Neural cell (in vitro differentiated cells): ENCODE data around the gene SMARCB1. TPM values are rescaled to one million over a fixed set of nuclear protein-coding genes. Genes with fewer than 3 reads are reported as not detected.

Source experiments
- H2AFZ ChIP-seq: fragments of 200-600, 300-800 bp; sonication (generic), shearing (Covaris generic); 2 replicates; pipeline ENCODE4 v1.6.0; 2014; ENCODE audit warnings: low read depth, mild to moderate bottlenecking, antibody characterized with exemption, low read length, moderate library complexity
- H3F3A ChIP-seq: fragments of 200-600 bp; shearing (Covaris generic); 2 replicates; pipeline ENCODE4 v1.6.1; 2016; ENCODE audit warnings: mild to moderate bottlenecking, moderate library complexity, mixed read lengths, antibody characterized with exemption, low read length; ENCODE audit not compliant: insufficient read depth, poor library complexity, severe bottlenecking
- H3K27ac ChIP-seq: fragments of 200-600, 300-800 bp; sonication (generic), shearing (Covaris generic); 2 replicates; pipeline ENCODE4 v1.5.1; 2014; ENCODE audit warnings: mild to moderate bottlenecking, low read length, moderate library complexity
- H3K27me3 ChIP-seq: fragments of 300-800, 200-600 bp; sonication (generic), shearing (Covaris generic); 2 replicates; pipeline ENCODE4 v1.6.0; 2014; ENCODE audit warnings: mild to moderate bottlenecking, low read depth, low read length, moderate library complexity; ENCODE audit not compliant: insufficient read depth
- H3K36me3 ChIP-seq: fragments of 300-800, 200-600 bp; sonication (generic), shearing (Covaris generic); 2 replicates; pipeline ENCODE4 v1.5.1; 2014; ENCODE audit warnings: mild to moderate bottlenecking, antibody characterized with exemption, low read length, moderate library complexity; ENCODE audit not compliant: insufficient read depth
- H3K4me2 ChIP-seq: fragments of 300-800, 200-600 bp; sonication (generic), shearing (Covaris generic); 2 replicates; pipeline ENCODE4 v1.6.0; 2014; ENCODE audit warnings: mild to moderate bottlenecking, low read length
- H3K4me3 ChIP-seq: fragments of 300-800, 200-600 bp; sonication (generic), shearing (Covaris generic); 2 replicates; pipeline ENCODE4 v1.5.1; 2014; ENCODE audit warnings: mild to moderate bottlenecking, low read length, moderate library complexity
- H3K79me2 ChIP-seq: fragments of 200-600 bp; shearing (Covaris generic); replicated peaks from 2 replicates; pipeline ENCODE4 v1.6.0; 2014; ENCODE audit warnings: mild to moderate bottlenecking, low read length, moderate library complexity; ENCODE audit not compliant: insufficient read depth
- H3K9ac ChIP-seq: fragments of 300-800, 200-600 bp; sonication (generic), shearing (Covaris generic); 2 replicates; pipeline ENCODE4 v1.6.1; 2016; ENCODE audit warnings: mild to moderate bottlenecking, low read length, mixed read lengths
- H3K9me2 ChIP-seq: fragments of 200-600 bp; shearing (Covaris generic); 2 replicates; pipeline ENCODE4 v1.6.1; 2016; ENCODE audit warnings: mild to moderate bottlenecking, low read length, mixed read lengths; ENCODE audit not compliant: insufficient read depth
- H3K9me3 ChIP-seq: fragments of 200-600, 300-800 bp; sonication (generic), shearing (Covaris generic); 2 replicates; pipeline ENCODE4 v1.6.1; 2016; ENCODE audit warnings: mild to moderate bottlenecking, mixed run types, low read length, moderate library complexity, mixed read lengths
- H4K20me1 ChIP-seq: fragments of 200-600 bp; shearing (Covaris generic); 2 replicates; pipeline ENCODE4 v1.6.1; 2016; ENCODE audit warnings: mild to moderate bottlenecking, mixed run types; ENCODE audit not compliant: insufficient read depth
- EP300 ChIP-seq: fragments of 450-650 bp; conservative IDR thresholded peaks from 2 replicates; pipeline ENCODE4 v1.6.1; 2014; ENCODE audit warnings: antibody characterized with exemption, mild to moderate bottlenecking, moderate library complexity; ENCODE audit not compliant: poor library complexity, severe bottlenecking
- EZH2 ChIP-seq: fragments of 200-600, 300-800 bp; shearing (Covaris generic), sonication (generic); IDR thresholded peaks from 2 replicates; pipeline ENCODE4 v1.6.1; 2014; ENCODE audit warnings: antibody characterized with exemption, low read length, borderline replicate concordance, mild to moderate bottlenecking; ENCODE audit not compliant: insufficient read depth, poor library complexity, severe bottlenecking
- MXI1 ChIP-seq: fragments of 450-650 bp; conservative IDR thresholded peaks from 2 replicates; pipeline ENCODE4 v1.6.1; 2014; ENCODE audit warnings: antibody characterized with exemption, mild to moderate bottlenecking; ENCODE audit not compliant: poor library complexity, severe bottlenecking
- POLR2AphosphoS5 ChIP-seq: IDR thresholded peaks from 2 replicates; pipeline ENCODE4 v1.6.1; 2012
- RAD21 ChIP-seq: fragments of 450-650 bp; conservative IDR thresholded peaks from 2 replicates; pipeline ENCODE4 v1.6.1; 2014; ENCODE audit warnings: antibody characterized with exemption, mild to moderate bottlenecking, moderate library complexity
- SMC3 ChIP-seq: fragments of 450-650 bp; conservative IDR thresholded peaks from 2 replicates; pipeline ENCODE4 v1.6.1; 2014; ENCODE audit warnings: antibody characterized with exemption, mild to moderate bottlenecking, moderate library complexity; ENCODE audit not compliant: poor library complexity
- TAF1 ChIP-seq: IDR thresholded peaks from 2 replicates; pipeline ENCODE4 v1.6.1; 2012; ENCODE audit warnings: low read depth
- polyA plus RNA-seq: library from polyadenylated mRNA; depleted of rRNA; stranded (reverse); fragments of >200 nt; gene quantifications from 2 replicates; pipeline ENCODE4 v1.2.3, GENCODE V29; 2014
- TF ChIP-seq, protein P1 (sequence below): IDR thresholded peaks from 2 replicates; pipeline ENCODE4 v1.6.1; 2012; ENCODE audit warnings: borderline replicate concordance
- TF ChIP-seq, protein P2 (sequence below): fragments of 450-650 bp; IDR thresholded peaks from 2 replicates; pipeline ENCODE4 v1.5.1; 2014; ENCODE audit warnings: antibody characterized with exemption, mild to moderate bottlenecking, moderate library complexity; ENCODE audit not compliant: poor library complexity, severe bottlenecking

Gene SMARCB1
- polyA plus RNA-seq, 1 donor from 2014 or later, result 97.5 TPM

- Histone ChIP-seq H3K79me2 (no peaks in the 10 kb centered on the region), H3K36me3 (no peaks in the 10 kb centered on the region), H3K4me2 (no peak overlapping the region), H3K9me2 (no peaks in the 10 kb centered on the region), H3K27me3 (no peaks in the 10 kb centered on the region), H4K20me1 (no peaks in the 10 kb centered on the region), H2AFZ (no peak overlapping the region), H3K9ac (no peak overlapping the region), H3F3A (no peaks in the 10 kb centered on the region), H3K27ac (no peak overlapping the region), H3K4me3 (no peak overlapping the region), H3K9me3 (no peaks in the 10 kb centered on the region)
- TF ChIP-seq, protein P1, sequence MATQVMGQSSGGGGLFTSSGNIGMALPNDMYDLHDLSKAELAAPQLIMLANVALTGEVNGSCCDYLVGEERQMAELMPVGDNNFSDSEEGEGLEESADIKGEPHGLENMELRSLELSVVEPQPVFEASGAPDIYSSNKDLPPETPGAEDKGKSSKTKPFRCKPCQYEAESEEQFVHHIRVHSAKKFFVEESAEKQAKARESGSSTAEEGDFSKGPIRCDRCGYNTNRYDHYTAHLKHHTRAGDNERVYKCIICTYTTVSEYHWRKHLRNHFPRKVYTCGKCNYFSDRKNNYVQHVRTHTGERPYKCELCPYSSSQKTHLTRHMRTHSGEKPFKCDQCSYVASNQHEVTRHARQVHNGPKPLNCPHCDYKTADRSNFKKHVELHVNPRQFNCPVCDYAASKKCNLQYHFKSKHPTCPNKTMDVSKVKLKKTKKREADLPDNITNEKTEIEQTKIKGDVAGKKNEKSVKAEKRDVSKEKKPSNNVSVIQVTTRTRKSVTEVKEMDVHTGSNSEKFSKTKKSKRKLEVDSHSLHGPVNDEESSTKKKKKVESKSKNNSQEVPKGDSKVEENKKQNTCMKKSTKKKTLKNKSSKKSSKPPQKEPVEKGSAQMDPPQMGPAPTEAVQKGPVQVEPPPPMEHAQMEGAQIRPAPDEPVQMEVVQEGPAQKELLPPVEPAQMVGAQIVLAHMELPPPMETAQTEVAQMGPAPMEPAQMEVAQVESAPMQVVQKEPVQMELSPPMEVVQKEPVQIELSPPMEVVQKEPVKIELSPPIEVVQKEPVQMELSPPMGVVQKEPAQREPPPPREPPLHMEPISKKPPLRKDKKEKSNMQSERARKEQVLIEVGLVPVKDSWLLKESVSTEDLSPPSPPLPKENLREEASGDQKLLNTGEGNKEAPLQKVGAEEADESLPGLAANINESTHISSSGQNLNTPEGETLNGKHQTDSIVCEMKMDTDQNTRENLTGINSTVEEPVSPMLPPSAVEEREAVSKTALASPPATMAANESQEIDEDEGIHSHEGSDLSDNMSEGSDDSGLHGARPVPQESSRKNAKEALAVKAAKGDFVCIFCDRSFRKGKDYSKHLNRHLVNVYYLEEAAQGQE, result no peak
- TF ChIP-seq RAD21 (no peak), EZH2 (no peak), MXI1 (no peak), SMC3 (no peak), POLR2AphosphoS5 (no peak), TAF1 (no peak), EP300 (no peak)
- TF ChIP-seq, protein P2, sequence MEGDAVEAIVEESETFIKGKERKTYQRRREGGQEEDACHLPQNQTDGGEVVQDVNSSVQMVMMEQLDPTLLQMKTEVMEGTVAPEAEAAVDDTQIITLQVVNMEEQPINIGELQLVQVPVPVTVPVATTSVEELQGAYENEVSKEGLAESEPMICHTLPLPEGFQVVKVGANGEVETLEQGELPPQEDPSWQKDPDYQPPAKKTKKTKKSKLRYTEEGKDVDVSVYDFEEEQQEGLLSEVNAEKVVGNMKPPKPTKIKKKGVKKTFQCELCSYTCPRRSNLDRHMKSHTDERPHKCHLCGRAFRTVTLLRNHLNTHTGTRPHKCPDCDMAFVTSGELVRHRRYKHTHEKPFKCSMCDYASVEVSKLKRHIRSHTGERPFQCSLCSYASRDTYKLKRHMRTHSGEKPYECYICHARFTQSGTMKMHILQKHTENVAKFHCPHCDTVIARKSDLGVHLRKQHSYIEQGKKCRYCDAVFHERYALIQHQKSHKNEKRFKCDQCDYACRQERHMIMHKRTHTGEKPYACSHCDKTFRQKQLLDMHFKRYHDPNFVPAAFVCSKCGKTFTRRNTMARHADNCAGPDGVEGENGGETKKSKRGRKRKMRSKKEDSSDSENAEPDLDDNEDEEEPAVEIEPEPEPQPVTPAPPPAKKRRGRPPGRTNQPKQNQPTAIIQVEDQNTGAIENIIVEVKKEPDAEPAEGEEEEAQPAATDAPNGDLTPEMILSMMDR, result no peak
These were observed 26.7 kb upstream of the SMARCB1 start for GRCh38 chr22:23760056-23760455.

DNA sequence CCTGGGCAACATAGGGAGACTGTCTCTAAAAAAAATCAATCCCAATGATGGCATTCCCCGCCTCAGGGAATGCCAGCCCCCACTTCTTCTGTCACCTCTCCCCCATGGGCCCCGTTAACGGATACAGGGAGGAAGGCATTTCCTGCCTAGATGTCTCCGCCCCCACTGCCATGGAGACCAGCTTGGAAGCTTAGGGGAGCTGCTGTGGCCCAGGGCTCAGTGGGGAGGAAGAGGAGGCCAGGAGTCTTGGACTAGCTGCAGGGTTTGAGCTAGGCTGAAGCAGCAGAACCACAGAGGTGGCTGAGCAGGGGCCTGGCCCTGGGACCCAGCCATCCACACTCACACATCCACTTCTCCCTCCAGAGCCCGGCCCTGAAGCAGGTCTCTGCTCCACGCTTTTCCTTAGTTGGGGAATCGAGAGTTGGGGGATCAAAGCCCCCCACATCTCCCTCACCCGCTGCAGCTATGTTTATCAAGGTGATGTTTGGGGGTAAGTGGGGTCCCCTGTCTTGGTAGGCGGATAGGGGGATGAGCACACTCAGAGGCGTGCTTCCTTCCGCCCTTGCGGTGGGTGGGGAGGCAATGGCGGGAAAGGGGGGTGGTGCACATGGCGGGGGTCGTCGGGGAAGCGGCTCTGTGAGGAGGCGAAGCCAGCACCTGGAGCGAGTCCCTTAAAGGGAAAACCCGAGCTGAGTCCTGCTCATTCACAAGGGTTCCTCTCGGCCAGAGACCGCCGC, 23.8 kb upstream of the SMARCB1 start, which contains the start of gene C22orf15:
Gene C22orf15, plus strand, starts transcription at position 149 of the 737 bp plus-strand sequence. Its CDS starts 317 bp downstream, at position 466.
- H4K20me1 ChIP-seq, result no peaks in the 10 kb centered on the region
- no peak within 1 kb of the TSS for H2AFZ ChIP-seq
- no peak within 1 kb of the TSS for H3K4me2 ChIP-seq
- no peaks in the 10 kb centered on the region for H3K27me3 ChIP-seq
- no peaks in the 10 kb centered on the region for H3K79me2 ChIP-seq
- H3K27ac ChIP-seq, result no peak within 1 kb of the TSS
- H3K9me3 ChIP-seq, result no peaks in the 10 kb centered on the region
- H3K36me3 ChIP-seq, result no peaks in the 10 kb centered on the region
- no peak within 1 kb of the TSS for H3K4me3 ChIP-seq
- no peak within 1 kb of the TSS for H3K9ac ChIP-seq
- H3K9me2 ChIP-seq, result no peaks in the 10 kb centered on the region
- TF ChIP-seq, protein P1, result no peak
- TF ChIP-seq MXI1, result no peak
- no peak for TF ChIP-seq POLR2AphosphoS5
- TF ChIP-seq TAF1, result no peak
- TF ChIP-seq RAD21, result no peak
- TF ChIP-seq, protein P2, result no peak
- no peak for TF ChIP-seq EZH2
- no peak for TF ChIP-seq EP300
- TF ChIP-seq SMC3, result no peak
- no peaks in the 10 kb centered on the region for H3F3A ChIP-seq
